Sigmoid colon (tissue), 7 donors: ENCODE data around the gene NLRP1. TPM values are rescaled to one million over a fixed set of nuclear protein-coding genes. Genes with fewer than 3 reads are reported as not detected.

Experiments used
- DNase-seq: peaks from one replicate; pipeline ENCODE4 v3.0.0-alpha.2; 2019
- H3K27ac ChIP-seq, 4 donors: fragments of 200-600 bp; sonication (generic); one replicate each; pipeline ENCODE4 v1.5.1; 2016 to 2019; ENCODE audit warnings: mild to moderate bottlenecking in 1 of 4
- H3K27me3 ChIP-seq, 3 donors: fragments of 200-600 bp; sonication (generic); one replicate each; pipeline ENCODE4 v1.5.1; 2019; ENCODE audit warnings: mild to moderate bottlenecking in 1 of 3
- H3K36me3 ChIP-seq, 4 donors: fragments of 200-600 bp; sonication (generic); one replicate each; pipeline ENCODE4 v1.5.1; 2016 to 2019
- H3K4me1 ChIP-seq, 4 donors: fragments of 200-600 bp; sonication (generic); one replicate each; pipeline ENCODE4 v1.5.1; 2017 to 2019
- H3K4me3 ChIP-seq, 4 donors: fragments of 200-600 bp; sonication (generic); one replicate each; pipeline ENCODE4 v1.5.1; 2017 to 2019; ENCODE audit warnings: mild to moderate bottlenecking in 2 of 4, moderate library complexity in 1 of 4
- H3K9me3 ChIP-seq, 4 donors: fragments of 200-600 bp in 3 of 4; sonication (generic) in 3 of 4; one replicate each; pipeline versions ENCODE4 v1.5.1 to v1.6.1; 2013 to 2019
- CTCF ChIP-seq, 4 experiments: fragments of 450-650 bp in 3 of 4; fragments of 200-600 bp in 1 of 4; IDR thresholded peaks; one replicate each; pipeline ENCODE4 v1.5.1; 2016 to 2019; ENCODE audit warnings: antibody characterized with exemption in 4 of 4, mild to moderate bottlenecking in 3 of 4, moderate library complexity in 2 of 4
- EP300 ChIP-seq, 4 donors: sonication (generic); formaldehyde crosslinking; IDR thresholded peaks; one replicate each; pipeline ENCODE4 v1.6.1; 2017; ENCODE audit warnings: antibody characterized with exemption in 4 of 4
- POLR2A ChIP-seq, 2 donors: fragments of 450-650 bp; IDR thresholded peaks; one replicate each; pipeline ENCODE4 v1.6.1; 2016; ENCODE audit warnings: antibody characterized with exemption in 2 of 2, mild to moderate bottlenecking in 2 of 2, moderate library complexity in 2 of 2
- POLR2AphosphoS5 ChIP-seq, 4 donors: sonication (generic); formaldehyde crosslinking; IDR thresholded peaks; one replicate each; pipeline ENCODE4 v1.6.1; 2017; ENCODE audit warnings: antibody characterized with exemption in 4 of 4
- WGBS, 2 donors: extraction: QIAGEN DNeasy Blood & Tissue Kit; methylation state at CpG; one replicate each; pipeline ENCODE4 v1.1.7; 2013; 5-methylcytosine and 5-hydroxymethylcytosine counted together
- intact Hi-C: fragments of 100-400 bp; cut with DNase I; formaldehyde crosslinking; loops from one replicate; pipeline ENCODE4 v1.15.1; 2023
- polyA plus RNA-seq, 3 donors: library from polyadenylated mRNA; stranded (reverse); fragments of 200-250 nt; gene quantifications; one replicate each; pipeline ENCODE4 v1.2.3, GENCODE V29; 2013
- total RNA-seq, 4 donors: library from RNA; depleted of rRNA; stranded (reverse); fragments of >200 nt; gene quantifications; one replicate each; pipeline ENCODE4 v1.1.0, GENCODE V29; 2016
- donor health status: healthy with polysubstance abuse.
- donor health status: Bipolar disorder and iron deficiency.
- donor health status: healthy.

NLRP1 gene
- total and polyA plus RNA-seq, 7 donors: 1.8 to 70.3 (median 25.0) TPM

GRCh38 chr17:5560361-5560988, 23.8 kb downstream of the NLRP1 start:
- no peak for DNase-seq
- no peak for TF ChIP-seq POLR2AphosphoS5 (IDR thresholded peaks at IDR 0.05)
- TF ChIP-seq CTCF (IDR thresholded peaks at IDR 0.05): no peak
- TF ChIP-seq POLR2A (IDR thresholded peaks at IDR 0.05): no peak
- TF ChIP-seq EP300 (IDR thresholded peaks at IDR 0.05): no peak
- H3K4me1 ChIP-seq: no peaks in the 10 kb centered on the region
- H3K27me3 ChIP-seq: no peaks in the 10 kb centered on the region
- no peak overlapping the region for H3K4me3 ChIP-seq
- H3K36me3 ChIP-seq: peaks cover 0 to 19% (median 3%) of the 10 kb centered on the region in 4 donors
- no peak overlapping the region for H3K27ac ChIP-seq
- WGBS, 2 donors: 85 to 91% methylated on average over 9 of the region's 9 CpGs
- intact Hi-C loops: no loop called here
- no peaks in the 10 kb centered on the region for H3K9me3 ChIP-seq

GRCh38 chr17:5558815-5559785, 25.2 kb downstream of the NLRP1 start:
- TF ChIP-seq EP300 (IDR thresholded peaks at IDR 0.05) (no peak), POLR2AphosphoS5 (IDR thresholded peaks at IDR 0.05) (no peak), CTCF (IDR thresholded peaks at IDR 0.05) (no peak), POLR2A (IDR thresholded peaks at IDR 0.05) (no peak)
- no peak for DNase-seq
- H3K27me3 ChIP-seq: no peaks in the 10 kb centered on the region
- intact Hi-C loops: no loop called here
- no peak overlapping the region for H3K4me3 ChIP-seq
- no peaks in the 10 kb centered on the region for H3K4me1 ChIP-seq
- H3K27ac ChIP-seq: no peak overlapping the region
- H3K36me3 ChIP-seq: peaks cover 0 to 19% (median 3%) of the 10 kb centered on the region in 4 donors
- H3K9me3 ChIP-seq: no peaks in the 10 kb centered on the region
- WGBS, 2 donors: 90 to 95% methylated on average over 16 of the region's 16 CpGs

- no peak for DNase-seq
- no peaks in the 10 kb centered on the region for H3K27me3 ChIP-seq
Measured at GRCh38 chr17:5557990-5558389, 26.3 kb downstream of the NLRP1 start.

GRCh38 chr17:5557485-5557884, 26.8 kb downstream of the NLRP1 start:
- H3K4me3 ChIP-seq: no peak overlapping the region
- H3K27ac ChIP-seq: no peak overlapping the region
- 78% methylated on average over 8 of the region's 8 CpGs for WGBS, 2 donors
- H3K9me3 ChIP-seq: no peaks in the 10 kb centered on the region
- intact Hi-C loops: no loop called here
- DNase-seq: no peak
- H3K36me3 ChIP-seq: peaks cover 0 to 19% (median 3%) of the 10 kb centered on the region in 4 donors
- no peaks in the 10 kb centered on the region for H3K27me3 ChIP-seq
- TF ChIP-seq EP300 (IDR thresholded peaks at IDR 0.05): no peak
- TF ChIP-seq CTCF (IDR thresholded peaks at IDR 0.05): no peak
- no peak for TF ChIP-seq POLR2A (IDR thresholded peaks at IDR 0.05)
- TF ChIP-seq POLR2AphosphoS5 (IDR thresholded peaks at IDR 0.05): no peak
- H3K4me1 ChIP-seq: no peaks in the 10 kb centered on the region

More at GRCh38 chr17:5557990-5558389, 26.3 kb downstream of the NLRP1 start:
- WGBS, 2 donors: 79 to 90% methylated on average over 6 of the region's 6 CpGs
- intact Hi-C loops: no loop called here
- Histone ChIP-seq H3K27ac (no peak overlapping the region), H3K9me3 (no peaks in the 10 kb centered on the region), H3K4me3 (no peak overlapping the region), H3K4me1 (no peaks in the 10 kb centered on the region), H3K36me3 (peaks cover 0 to 19% (median 3%) of the 10 kb centered on the region in 4 donors)
- TF ChIP-seq POLR2AphosphoS5 (IDR thresholded peaks at IDR 0.05): no peak
- no peak for TF ChIP-seq CTCF (IDR thresholded peaks at IDR 0.05)
- no peak for TF ChIP-seq EP300 (IDR thresholded peaks at IDR 0.05)
- no peak for TF ChIP-seq POLR2A (IDR thresholded peaks at IDR 0.05)
